HG02970 (cell line): ENCODE data around the gene ST7.

Experiments used
- ATAC-seq: cut with Tn5 transposase; IDR thresholded peaks from one replicate; pipeline ENCODE4 v1.9.1; 2021; ENCODE audit warnings: mild to moderate bottlenecking, moderate library complexity, moderate number of reproducible peaks; ENCODE audit not compliant: unreplicated experiment, low FRiP score

ST7 gene

DNA sequence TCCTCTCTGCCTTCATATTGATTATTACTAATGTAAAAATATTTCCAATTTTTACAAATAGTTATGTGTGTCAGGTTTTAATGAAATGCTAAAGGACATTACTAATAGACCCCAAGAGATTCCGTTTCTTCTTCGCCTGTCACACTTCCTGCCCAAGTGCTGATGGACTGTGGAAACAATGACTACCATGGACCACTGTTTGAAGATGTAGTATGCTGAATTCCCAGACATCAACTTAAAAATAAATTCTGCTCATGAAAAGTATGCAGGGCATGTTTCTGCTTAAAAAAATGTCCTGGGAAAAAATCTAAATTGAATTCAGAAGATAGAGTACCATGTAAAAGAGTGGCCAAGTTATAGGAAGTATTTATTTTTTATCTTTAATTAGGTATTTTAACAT lies 52.1 kb downstream of the ST7 start:
- ATAC-seq = no peak

- ATAC-seq = no peak
Observed at GRCh38 chr7:117006907-117007684, 53.8 kb downstream of the ST7 start.

- ATAC-seq = no peak
Observed at GRCh38 chr7:117008118-117008885, 55.0 kb downstream of the ST7 start.

- ATAC-seq = no peak
Observed at GRCh38 chr7:117008886-117009531, 55.7 kb downstream of the ST7 start.

DNA sequence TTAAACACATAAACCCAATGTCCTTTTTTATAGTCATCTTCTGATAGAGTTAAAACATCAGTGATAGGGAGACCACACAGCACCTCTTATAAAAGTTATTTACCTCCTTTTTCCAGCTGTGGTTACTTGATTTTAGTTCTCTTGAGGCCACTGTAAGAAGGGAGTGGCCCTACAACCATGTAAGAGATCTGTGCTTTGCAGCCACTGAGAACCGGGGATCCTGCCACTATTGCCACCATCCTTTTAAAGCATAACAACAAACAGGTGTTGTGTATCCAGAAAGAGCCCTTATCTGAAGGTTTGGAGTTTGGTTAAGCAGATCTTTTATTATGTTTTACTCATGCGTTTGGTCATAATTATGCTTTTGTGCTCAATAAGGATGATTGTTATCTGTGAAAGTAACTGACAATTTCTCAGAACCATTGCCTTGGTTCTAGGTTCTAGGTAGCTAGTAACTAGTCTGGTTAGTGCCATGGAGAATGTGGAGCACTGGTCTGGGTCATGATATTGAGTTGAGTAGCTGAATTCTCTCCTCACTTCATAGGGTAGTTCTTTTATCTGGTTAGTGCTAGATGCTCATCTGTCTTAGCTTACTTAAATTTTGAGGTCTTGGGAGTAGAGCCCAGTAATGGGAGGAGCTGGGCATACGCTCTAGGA lies 56.5 kb downstream of the ST7 start:
- ATAC-seq = no peak

DNA sequence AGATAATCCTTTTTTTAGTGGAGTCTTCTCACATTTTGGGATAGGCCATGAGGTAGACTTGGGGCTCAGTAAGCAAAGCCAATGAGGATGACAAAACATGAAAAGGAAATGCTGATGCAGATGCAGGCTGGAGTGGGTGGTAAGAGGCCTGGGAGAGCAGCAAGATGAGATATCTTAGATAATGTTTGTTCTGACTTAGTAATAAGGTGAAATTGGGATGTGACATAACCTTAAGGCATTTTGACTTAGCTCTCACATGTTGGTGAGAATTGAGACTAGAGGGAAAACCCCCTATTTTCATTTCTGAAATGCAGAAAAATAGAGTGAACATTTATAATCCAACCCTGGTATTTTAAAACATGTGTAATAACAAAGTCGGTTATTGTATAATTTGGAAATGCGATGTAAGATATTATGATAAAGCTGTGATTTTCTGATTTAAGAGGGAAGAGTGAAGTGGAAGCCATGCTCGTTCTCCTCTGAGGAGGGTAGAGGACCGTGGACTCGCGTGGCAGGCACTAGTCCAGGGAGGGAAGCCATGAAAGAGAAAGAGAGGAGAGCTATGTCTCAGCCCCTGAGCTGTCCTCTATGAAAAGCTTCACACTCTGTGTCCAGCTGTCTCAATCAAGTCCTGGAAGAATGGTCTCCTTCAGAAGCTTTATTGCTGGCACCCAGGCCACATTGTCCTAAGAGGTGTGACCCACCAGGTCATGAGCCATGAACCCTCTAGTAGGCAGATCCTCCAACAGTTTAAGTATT lies 57.3 kb downstream of the ST7 start:
- ATAC-seq = no peak

DNA sequence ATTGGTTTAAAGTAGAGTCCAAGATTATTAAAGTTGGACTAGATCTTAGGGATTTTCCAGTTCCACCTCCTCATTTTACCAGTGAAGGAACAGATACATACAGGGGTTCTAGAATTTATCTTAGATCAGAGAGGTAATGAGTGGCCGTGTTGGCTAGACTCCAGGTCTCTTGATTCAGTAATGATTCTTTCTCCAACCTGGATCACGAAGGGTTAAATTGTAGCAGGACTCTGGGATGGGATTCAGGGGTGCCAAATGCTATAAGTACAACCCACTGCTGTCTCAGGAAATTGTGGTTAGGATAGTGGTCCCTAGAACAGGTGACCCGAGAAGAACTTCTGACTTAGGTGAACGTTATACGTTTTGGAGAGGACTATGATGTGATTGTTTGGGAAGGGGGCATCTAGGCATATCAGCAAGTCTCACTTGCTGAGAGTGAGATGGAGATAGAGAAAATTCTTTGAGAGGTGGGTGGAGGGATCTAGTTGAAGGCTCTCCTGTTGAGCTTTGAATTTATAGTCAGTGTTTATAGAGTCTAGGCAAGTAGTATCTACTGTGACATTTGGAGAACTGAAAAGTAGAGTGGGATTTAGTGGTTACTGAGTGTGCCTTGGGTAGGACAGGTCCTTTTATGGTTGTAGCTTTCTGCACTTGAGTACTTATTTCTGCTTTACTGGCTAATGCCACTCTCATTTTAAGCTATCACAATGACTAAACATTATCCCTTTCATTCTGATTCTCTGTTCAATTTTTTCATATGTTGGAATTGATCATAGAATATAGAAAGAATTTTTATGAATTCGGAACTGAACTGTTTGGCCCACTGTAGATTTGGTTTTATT lies 58.3 kb downstream of the ST7 start:
- ATAC-seq = peak; percentile 74

GRCh38 chr7:117012284-117012683 lies 59.0 kb downstream of the ST7 start:
- no peak for ATAC-seq

DNA sequence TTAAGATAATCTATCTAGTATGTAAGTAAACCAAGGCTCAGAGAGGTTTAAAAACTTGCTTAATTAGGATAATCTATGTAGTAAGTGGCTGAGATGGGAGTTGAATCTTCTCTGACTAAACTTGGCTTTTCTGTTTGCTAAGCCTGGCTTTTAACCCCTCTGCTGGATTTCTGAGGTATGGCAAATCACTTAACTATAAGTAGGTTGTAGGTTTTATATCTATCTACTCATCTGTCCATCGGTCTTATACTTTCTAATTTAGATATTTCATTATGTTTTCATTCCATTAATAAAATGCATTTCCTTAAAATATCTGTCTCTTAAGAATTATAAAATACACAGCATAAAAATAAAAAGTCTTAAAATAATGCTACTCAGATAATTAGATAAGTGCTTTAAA lies 59.4 kb downstream of the ST7 start:
- no peak for ATAC-seq

GRCh38 chr7:117014099-117014656 lies 60.9 kb downstream of the ST7 start:
- no peak for ATAC-seq

- ATAC-seq = no peak
Observed at GRCh38 chr7:117014673-117015133, 61.4 kb downstream of the ST7 start.

GRCh38 chr7:117015258-117016184 lies 62.2 kb downstream of the ST7 start:
- no peak for ATAC-seq

GRCh38 chr7:117017017-117017451 lies 63.7 kb downstream of the ST7 start:
- ATAC-seq = no peak

GRCh38 chr7:117017702-117018266 lies 64.5 kb downstream of the ST7 start:
- no peak for ATAC-seq

- ATAC-seq = no peak
Observed at GRCh38 chr7:117018713-117019112, 65.4 kb downstream of the ST7 start.

GRCh38 chr7:117019287-117019686 lies 66.0 kb downstream of the ST7 start:
- no peak for ATAC-seq

DNA sequence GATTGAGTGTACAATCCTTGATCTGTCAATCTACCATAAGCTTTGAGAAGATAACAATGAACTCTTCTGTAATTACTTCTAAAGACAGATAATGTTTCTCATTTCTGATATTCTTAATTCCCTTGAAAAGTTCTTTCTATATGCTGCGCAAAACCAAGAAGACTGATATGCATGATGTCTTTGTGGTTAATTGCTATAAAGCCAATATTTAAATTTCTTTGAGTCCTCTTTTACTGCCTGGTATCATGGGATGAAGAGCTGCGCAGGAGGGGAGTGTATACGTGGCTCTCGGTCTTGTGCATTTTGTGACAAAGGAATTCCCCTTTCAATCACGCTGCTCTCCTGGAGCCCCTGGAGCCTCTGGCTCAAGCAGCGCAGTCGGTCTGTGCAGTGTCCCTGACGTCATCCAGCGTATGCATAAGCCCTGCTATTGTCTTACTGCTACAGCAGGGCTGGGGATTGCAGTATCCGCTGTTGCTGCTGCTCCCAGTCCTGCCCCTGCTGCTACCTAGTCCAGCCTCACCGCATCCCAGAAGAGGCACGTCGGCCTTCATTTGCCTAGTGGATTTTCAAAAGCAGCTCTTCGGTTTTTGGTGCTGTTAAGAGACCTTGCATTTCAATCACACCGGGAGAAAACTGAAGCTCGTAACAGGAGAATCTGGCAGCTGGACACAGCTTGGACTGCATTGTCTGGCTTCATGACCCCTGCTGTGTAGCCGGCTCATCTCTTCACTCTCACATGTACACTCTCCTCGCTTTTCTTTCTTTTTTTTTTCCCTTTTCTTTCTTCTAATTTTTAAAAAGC lies 66.7 kb downstream of the ST7 start:
- no peak for ATAC-seq
